Limb (tissue), 2 donors: ENCODE data around the gene IP6K3.

ENCODE experiments used
- DNase-seq, 2 donors: peaks; one replicate each; pipeline ENCODE4 v3.0.0-alpha.2; 2016; ENCODE audit errors: extremely low spot score in 2 of 2

Gene IP6K3

DNA sequence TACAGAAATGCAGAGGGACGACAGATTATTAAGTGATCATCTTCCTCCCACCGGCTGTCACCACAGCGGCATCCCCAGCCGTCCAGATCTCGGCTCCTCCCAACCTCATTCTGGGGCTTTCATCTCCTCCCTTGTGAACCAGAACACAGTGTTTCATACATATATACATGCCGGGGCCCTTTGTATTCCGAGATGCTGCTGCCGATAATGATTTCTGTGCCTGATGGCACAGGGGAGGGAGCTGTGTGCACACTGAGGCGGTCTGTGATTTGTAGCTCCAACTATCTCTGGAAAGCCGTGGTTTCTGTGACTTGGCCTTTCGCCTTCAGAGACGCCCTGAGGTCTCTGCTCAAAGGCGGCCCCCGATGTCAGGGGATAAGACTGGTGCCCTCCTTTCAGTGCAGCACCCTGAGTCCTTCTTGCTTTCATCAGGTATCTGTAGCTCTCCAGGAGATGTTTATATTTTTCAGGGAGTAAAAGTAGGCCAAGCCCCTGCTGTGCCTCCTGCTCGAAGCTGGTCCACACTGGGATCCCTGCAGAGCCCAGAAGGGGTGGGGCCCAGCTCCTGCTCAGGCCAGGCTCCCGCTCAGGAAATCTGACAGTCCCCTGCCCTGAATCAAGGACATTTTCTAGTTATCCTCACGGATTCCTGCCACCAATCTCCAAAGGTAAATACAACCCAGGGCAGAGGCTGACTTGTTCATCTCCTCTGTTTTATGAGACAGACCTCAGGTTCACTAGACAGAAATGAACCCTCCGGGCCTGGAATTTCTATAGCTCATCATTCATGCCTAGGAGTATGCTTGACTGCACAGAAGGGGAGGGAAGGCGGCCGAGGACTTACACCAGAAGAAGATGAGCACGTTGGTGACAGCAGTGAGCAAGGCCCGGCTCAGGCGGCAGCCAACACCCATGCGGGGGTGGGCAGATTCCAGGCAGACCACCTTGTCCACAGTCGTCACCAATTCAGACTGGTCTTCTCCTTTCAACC, 31.0 kb upstream of the IP6K3 start:
- DNase-seq: no peak

DNA sequence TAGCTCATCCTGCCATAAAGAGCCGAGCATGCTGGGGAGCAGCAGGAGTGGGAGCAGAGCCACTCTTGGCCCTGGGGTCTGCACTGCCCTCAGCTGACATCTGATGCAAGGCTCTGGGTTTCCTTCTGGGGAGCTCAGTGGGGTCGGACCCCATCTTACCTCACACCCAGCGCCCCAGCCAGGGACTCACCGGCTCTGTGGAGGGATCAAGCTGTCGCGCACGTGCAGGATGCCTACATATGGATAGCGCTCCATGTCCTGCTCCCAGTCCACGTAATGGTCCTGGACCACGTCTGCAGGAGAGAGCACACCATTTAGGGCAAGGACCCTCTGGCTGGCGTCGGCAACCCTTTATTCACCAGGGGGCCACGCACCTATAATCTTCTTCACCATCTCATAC, 30.1 kb upstream of the IP6K3 start:
- no peak for DNase-seq

DNA sequence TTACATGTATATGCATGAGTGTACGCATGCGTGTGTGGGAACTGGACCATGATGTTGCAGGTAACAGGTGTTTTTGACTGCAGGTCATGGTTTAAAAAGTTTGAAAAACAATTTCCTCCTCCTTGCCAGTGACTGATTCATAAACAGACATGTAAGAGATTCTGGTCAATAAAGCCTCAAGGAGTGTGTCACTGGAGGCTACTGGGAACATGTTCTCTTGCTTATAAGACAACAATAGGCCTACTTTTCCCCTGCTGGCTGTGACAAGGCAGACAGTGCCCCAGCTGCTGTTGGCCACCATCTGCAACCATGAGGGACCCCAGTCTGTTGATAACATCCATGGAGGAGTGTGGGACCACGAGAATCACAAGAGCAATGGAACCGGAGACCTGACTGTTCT, 29.5 kb upstream of the IP6K3 start:
- no peak for DNase-seq

DNA sequence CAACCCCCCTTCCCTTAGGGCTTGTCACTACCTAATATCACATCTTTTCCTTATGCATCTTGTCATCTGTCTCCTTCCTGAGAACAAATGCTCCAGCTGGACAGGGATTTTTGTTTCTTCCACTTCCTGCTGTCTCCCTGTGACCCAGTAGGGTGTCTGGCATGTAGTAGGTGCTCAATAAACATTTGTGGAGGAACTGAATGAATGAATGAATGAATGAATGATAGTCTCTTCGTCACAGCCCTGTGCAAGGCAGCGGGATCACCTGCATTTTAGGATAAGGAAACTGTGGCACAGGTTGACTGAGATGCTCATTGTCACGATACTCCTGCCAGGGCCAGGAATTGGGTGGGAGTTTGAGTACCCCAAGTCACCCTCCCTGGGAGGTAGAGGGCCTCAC, 28.1 kb upstream of the IP6K3 start:
- DNase-seq: no peak

DNA sequence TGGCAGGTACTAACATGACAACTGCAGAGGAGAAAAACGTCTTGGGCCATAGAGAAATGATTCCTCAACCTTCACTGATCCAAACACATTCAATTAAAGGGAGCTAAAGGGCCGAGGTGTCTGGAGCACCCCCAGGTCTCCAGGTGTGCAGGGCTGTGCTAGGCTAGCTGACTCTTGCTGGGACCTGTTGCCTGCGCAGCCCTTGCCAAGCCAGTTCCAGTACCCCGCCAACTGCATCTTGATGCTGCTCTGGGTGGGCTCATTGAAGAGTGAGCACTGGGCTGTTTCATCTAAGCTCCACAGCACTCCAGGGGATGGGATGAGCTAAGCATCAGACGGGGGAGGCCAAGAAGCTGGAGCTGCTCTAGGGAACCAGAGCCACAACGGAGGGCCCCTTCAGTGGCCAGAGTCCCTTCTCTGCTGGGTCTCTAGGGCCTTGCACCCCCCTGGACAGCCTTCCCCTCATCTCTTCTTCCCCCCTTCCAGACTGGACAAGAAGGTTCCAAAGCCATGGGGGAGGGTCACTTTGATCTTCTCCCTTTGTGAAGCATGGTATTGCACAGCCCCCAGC, 26.3 kb upstream of the IP6K3 start:
- DNase-seq: no peak

DNA sequence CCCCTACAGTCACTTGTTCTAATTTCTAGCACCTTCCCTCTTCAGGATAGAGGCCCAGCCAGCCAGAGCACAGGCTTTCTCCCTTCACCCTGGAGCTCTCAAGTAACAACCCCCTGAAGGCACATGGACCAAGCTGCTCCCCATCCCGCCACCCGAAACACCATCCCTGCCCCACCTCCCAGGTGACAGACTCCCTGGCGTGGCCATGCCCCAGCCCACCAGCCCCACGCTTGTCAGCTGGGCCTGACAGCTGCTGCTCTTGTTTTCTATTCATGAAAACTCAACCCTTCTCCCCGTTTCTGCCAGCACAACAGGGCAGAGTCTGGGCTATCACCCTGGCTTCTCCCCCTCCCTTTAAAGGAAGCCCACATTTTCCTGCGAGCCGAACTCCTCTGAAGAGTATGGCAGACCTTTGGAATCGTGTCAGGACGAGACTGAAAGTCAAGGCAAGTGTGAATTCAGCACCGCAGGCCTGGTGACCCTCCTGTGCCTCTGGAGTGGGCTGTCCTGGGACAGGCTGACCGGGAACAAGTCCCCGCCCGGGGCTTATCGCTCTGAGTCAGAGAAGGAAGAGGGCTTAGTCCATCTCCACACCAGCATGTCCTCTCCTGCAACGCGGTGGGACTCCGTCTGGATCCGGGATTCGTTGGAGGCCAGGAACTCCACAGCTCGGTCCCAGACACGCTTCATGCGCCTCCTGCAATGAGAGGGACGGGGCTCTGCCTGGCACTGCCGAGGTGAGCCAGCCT, 25.6 kb upstream of the IP6K3 start:
- DNase-seq: no peak

DNA sequence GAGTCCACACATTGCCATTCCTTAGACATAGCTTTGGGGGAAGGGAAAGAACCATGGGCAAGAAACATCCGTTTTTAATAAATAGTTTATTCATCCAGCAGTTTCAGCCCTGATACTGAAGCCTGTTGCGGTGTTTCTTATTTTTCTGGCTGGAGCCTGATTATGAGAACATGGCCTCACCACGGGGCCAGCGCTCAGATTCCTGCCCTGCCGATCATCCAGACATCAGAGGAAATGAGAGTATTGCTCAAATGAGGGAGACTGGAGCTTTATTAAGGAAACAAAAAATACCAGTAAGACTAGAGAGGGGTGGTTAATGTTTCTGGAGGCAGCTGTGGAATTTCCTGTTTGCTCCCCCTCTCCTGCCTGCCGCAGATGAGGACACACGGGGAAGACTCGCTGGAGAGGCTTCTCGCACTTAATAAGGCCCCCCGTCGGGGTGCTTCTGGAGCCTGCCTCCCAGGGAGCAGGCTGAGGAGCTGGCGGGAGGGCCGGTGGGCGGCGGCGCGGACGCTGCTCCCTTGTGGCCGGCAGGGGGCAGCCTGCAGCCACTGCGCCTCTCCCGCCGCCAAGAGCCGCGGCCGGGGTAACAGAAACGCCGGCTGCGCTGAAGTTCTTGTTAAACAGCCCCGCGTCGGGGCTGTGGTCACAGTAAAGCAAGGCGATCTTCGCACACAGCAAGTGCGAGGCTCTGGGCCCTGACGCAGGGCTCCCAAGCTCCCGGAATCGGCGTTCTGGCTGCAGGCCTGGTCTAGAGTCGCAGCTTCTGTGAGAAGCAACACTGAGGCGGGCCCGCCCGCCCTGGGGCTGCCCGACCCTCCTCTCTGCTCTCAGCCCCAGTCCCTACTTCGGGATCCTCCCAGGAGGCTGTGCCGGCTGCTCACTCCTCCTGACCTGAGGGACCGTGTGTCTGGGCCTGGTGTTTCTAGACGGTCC, 24.7 kb upstream of the IP6K3 start:
- peak; percentile 88 for DNase-seq

DNA sequence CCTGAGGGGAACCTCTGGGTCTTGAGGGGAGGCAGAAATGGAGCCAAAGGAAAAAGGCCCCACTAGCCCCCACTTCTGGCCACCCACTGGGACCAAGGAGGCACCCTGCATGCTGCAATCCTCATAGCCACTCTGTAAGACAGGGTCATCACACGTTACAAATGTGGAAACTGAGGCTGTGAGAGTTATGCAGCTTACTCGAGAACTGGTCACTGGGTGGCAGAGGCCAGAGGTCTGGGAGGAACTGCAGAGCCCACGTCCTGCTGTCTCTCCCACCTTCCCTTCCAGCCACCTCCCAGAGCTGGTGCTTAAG, 24.1 kb upstream of the IP6K3 start:
- DNase-seq: no peak

DNA sequence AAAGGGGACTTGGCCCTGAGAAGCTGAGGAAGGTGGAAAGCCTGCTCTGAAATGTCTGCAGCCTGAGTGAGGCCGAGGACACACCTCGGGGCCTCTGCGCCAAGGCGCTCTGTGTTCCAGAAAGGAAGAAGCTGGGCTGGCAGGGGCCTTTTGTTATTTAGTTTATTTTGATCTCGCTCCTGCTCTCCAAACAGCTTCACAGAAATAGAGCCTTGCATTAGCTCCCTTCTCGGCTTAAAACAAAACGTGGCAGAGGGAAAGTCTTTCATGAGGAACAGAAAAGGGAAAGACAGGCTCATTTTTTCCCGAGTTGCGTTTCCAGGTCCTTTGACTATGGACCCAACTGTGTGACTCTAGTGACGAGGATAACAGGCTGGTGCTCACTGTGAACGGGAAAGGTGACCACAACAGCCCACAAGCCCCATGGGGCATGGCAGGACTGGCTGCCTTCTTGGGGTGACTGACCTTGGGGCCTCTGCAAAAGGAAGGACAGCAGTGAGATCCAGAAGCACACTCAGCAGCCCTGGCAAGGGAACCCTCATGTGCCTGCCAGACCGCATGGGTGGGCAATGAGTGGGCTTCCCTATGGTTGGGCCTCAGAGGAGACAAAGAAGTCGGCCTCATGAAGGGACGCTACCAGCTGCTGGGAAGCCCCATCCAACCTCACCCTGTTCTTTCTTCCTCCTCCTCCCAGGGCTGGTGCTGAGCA, 23.6 kb upstream of the IP6K3 start:
- DNase-seq: no peak

DNA sequence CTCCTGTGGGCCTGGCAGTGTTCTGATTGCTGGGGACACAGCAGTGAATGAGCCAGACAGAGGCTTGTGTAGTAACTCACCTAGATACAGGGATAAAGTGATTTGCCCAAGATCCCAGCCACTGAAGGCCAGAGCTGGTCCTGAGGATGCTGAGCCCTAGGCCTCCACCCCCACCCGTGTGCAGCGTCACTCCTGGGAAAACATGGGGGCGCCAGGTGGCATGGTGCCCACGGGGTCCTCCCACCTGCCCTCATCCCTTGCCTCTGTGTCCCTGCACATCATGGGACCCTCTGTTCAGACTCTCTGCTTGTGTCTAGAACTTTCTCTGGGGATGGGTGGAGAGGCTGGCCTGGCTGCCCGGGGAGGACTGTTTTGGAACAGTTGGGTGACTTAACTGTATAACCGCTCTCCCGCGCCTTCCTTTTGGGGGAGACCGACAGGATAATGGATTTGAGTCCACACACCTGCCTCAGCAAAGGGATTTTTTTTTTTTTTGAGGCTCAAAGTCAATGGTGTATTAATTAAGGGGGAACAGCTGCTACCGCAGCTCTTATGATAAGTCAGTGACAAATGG, 22.6 kb upstream of the IP6K3 start:
- no peak for DNase-seq

DNA sequence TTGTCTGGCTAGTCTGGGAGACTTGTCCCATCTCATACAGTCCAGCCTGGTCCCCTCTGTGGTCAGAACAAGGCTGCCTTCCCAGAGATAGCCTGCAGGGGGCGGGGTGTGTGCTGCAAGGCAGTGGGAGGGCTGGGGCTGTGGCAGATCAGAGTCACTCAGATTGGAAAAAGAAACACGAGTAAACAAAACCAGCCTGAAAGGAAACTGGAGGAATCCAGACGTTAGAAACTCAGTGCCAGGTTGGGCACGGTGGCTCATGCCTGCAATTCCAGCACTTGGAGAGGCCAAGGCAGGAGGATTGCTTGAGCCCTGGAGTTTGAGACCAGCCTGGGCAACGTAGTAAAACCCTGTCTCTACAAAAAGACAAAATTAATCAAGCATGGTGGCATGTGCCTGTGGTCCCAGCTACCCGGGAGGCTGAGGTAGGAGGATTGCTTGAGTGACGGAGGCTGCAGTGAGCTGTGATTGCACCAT, 22.0 kb upstream of the IP6K3 start:
- DNase-seq: peak; percentile 56 to 85

DNA sequence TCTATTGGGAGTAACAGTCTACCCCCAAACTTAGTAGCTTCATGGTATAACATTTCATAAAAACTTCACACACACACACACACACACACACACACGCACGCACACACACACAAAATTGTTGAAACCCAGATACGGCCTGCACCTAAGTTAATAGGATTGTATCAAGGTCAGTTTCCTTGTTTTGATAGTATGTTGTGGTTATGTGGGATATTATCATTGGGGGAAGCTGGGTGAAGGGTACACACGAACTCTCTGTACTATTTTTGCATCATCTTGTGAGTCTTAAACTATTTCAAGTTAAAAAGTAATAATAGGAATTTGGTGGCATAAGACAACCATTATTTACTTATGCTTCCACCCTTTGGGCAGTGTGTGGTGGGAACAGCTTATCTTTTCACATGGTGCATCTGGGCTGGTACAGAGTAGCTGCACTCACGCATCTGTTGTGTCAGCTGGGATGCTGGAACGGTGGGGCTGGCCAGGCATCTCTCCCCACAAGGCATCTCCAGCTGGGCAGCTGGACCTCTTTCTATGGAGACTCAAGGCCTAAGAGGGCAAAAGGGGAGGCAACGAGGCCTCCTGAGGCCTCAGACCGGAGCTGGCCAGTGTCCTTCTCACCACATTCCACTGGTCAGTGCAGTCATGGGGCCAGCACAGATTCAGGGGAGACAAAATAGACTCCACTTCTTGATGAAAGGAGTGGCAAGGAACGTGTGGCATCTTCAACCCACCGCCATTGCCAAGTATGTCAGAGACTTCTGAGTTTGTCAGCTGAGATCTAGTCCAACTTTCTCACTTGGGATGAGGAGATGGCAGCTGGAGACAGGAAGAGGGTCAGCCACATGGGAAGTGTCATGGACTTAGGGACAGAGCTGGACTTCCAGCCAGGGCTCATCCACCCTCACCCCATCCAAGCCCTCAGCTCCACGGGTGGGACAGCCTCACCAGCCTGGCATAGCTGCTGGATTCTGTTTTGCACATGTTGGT, 20.5 kb upstream of the IP6K3 start:
- DNase-seq: no peak

DNA sequence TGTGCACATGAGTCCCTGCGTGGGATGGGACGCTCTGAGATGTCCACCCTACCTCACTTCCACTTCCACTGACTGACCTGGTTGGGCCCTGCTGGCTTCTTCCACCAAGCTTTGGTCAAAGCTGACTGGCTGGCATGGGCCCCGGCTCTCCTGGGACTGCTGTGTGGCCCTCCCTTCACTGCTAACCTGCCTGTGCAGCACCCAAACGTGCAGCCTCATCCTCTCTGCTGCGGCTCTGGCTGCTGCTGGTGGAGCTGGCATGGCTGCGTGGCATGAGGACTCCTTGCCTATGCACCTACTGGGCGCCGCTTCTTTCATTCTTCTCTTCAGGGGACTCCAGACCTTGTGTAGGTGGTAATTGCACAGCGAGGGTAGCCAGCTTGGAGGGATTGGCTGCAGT, 18.7 kb upstream of the IP6K3 start:
- no peak for DNase-seq

DNA sequence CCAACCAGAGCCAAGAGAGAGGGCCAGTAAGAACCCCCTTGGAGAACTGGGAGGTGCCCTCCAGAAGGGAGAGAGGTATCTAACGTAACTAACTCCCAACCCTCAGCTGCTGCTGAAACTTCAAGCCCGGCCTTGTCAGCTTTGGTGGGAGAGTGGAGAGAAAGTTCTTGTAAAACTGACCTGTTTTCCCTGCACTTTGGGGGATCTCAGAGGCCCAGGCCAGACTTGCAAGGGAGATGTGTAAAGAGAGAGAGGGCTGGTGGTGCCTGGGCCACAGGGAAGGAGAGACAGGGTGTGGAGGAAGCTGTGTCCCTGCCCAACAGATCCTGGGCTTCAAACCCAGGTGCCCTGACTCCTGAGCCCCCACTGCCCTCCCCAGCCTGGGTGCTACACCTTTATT, 17.3 kb upstream of the IP6K3 start:
- DNase-seq: no peak

DNA sequence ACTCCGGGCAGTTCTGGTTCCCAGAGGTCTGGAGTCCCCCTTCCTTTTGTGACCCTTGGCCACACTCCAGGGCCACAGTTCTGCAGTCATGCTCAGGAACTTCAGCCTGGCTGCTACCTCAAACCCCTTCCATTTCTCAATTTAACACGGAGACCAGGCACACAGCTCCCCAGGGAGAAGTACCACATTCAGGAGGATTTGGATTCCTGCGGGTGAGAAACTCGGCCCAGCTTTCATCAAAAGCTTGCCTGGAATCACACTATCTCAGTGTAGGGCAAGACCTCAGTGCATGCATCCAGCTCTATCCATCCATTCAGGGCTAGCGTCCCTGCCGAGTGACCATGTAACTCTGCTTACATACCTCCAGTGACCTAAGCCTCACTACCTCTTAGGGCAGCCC, 16.8 kb upstream of the IP6K3 start:
- no peak for DNase-seq

DNA sequence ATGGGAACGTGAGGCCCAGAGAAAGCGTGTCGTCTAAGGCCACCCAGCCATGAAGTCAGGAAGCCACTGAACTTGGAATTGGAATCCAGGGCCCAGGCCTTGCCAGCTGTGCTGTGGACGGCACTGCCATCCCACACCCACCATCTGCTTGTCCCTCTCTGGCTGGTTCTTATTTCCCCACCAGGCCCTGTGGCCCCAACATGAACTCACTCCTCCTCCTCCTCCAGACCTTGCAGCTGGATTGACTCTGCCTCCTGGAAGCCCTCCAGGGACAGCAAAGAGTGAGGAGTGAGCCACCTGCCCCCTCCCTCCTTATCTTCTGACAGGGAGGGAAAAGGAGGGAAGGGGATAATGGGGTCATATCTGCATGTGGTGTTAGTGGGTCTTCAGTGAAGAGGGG, 16.0 kb upstream of the IP6K3 start:
- DNase-seq: no peak

DNA sequence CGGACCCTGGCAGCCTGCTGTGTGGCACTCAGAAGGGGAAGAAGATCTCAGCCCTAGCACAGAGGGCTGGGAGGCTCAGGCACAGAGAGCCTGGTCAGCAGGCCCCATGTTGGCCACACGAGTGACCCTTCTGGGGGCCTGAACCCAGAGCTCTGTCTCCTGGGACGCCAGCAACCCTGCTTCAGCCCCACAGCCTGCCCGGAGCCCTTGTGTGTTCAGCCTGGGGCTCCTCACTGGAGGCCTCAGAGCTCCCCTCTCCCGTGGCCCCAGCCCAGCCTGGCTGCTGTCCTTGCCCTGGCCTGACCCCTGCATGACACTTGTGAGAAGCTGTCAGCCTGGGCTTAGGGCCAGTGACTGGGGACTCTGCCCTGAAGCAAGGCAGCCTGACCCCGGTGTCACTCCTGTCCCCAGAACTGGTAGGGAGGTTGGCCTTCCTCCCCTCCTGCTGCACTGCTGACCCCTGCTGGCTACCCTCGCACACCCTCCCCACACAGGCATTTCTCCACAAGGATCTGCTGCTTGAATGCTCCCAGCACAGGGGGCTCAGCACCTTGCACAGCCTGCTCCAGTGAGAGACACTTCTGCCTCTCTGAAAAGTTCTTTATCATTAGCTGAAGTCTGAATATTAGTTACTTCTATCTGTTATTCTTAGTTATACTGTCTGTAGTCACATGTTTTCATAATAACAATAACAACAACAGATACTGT, 15.4 kb upstream of the IP6K3 start:
- DNase-seq: no peak

DNA sequence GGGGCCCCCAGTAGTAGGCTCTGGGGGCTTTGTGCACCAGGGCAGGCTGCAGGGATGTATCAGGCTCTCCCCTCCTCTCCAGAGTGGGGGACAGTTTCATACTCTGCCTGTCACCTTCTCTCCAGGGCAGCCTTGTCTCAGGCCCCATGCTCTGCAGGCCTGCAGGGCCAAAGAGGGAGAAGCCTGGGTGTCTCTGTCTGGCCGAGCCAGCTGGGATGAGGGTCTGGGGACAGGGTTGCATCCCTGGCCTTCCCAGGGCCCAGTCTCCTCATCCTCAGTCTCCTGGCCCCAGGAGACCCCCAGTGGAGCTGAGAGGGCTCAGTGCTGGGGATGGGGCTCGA, 14.8 kb upstream of the IP6K3 start:
- no peak for DNase-seq
